Keratinocyte (primary cell): ENCODE measurements around the gene CDX1. TPM values are rescaled to one million over a fixed set of nuclear protein-coding genes. Genes with fewer than 3 reads are reported as not detected.

Experiments used
- DNase-seq: peaks from one replicate; pipeline ENCODE4 v3.0.0-alpha.2; 2011; ENCODE audit warnings: low read depth, missing footprints, low spot score
- FAIRE-seq: peaks from 2 replicates; lab custom pipeline; 2011; peaks lifted over from hg19 to GRCh38; lab: Jason Lieb, UNC
- H2AFZ ChIP-seq: 2 replicates; pipeline ENCODE4 v1.6.0; 2012; ENCODE audit warnings: low read length, control low read depth, inconsistent platforms; ENCODE audit not compliant: control insufficient read depth
- H3K27ac ChIP-seq: 2 replicates; pipeline ENCODE4 v1.5.1; 2011; ENCODE audit warnings: low read length; ENCODE audit not compliant: control insufficient read depth, insufficient read depth
- H3K27me3 ChIP-seq: 3 replicates; pipeline ENCODE4 v1.6.0; 2011; ENCODE audit warnings: low read length; ENCODE audit not compliant: control insufficient read depth, insufficient read depth; ENCODE audit errors: extremely low read depth
- H3K36me3 ChIP-seq, 2 experiments: 2 replicates in 1 of 2; 3 replicates in 1 of 2; pipeline ENCODE4 v1.5.1; 2011; ENCODE audit warnings: low read length in 2 of 2, mild to moderate bottlenecking in 1 of 2; ENCODE audit not compliant: control insufficient read depth in 2 of 2, insufficient read depth in 2 of 2; ENCODE audit errors: extremely low read depth in 1 of 2
- H3K4me1 ChIP-seq: 3 replicates; pipeline ENCODE4 v1.5.1; 2011; ENCODE audit warnings: low read length; ENCODE audit not compliant: control insufficient read depth, insufficient read depth; ENCODE audit errors: extremely low read depth
- H3K4me2 ChIP-seq: 3 replicates; pipeline ENCODE4 v1.6.0; 2011; ENCODE audit warnings: low read depth, low read length; ENCODE audit not compliant: control insufficient read depth, insufficient read depth; ENCODE audit errors: extremely low read depth
- H3K4me3 ChIP-seq, 3 experiments: fragments of 200-600 bp in 1 of 3; sonication (generic) in 1 of 3; 2 replicates in 2 of 3; 3 replicates in 1 of 3; pipeline ENCODE4 v1.5.1; 2011 to 2016; ENCODE audit warnings: low read length in 3 of 3, mild to moderate bottlenecking in 3 of 3, control low read depth in 2 of 3, inconsistent platforms in 1 of 3, low read depth in 1 of 3, mixed read lengths in 1 of 3, mixed run types in 1 of 3, moderate library complexity in 1 of 3; ENCODE audit not compliant: control insufficient read depth in 2 of 3, insufficient read depth in 2 of 3; ENCODE audit errors: extremely low read depth in 1 of 3
- H3K79me2 ChIP-seq: 2 replicates; pipeline ENCODE4 v1.6.0; 2012; ENCODE audit warnings: low read length; ENCODE audit not compliant: control insufficient read depth, insufficient read depth
- H3K9ac ChIP-seq: 3 replicates; pipeline ENCODE4 v1.6.0; 2011; ENCODE audit warnings: low read length; ENCODE audit not compliant: control insufficient read depth, insufficient read depth; ENCODE audit errors: extremely low read depth
- H3K9me1 ChIP-seq: 3 replicates; pipeline ENCODE4 v1.6.0; 2011; ENCODE audit warnings: low read length; ENCODE audit not compliant: control insufficient read depth, insufficient read depth; ENCODE audit errors: extremely low read depth
- H3K9me3 ChIP-seq: 2 replicates; pipeline ENCODE4 v1.5.1; 2012; ENCODE audit warnings: low read depth, low read length; ENCODE audit not compliant: control insufficient read depth
- H4K20me1 ChIP-seq: 3 replicates; pipeline ENCODE4 v1.6.0; 2011; ENCODE audit warnings: low read length; ENCODE audit not compliant: control insufficient read depth, insufficient read depth; ENCODE audit errors: extremely low read depth
- CTCF ChIP-seq, 3 experiments: IDR thresholded peaks in 1 of 3; conservative IDR thresholded peaks in 1 of 3; optimal IDR thresholded peaks in 1 of 3; 2 replicates in 2 of 3; 3 replicates in 1 of 3; pipeline versions ENCODE3 to v1.5.1; 2011; ENCODE audit warnings: low read length in 3 of 3, mild to moderate bottlenecking in 3 of 3, moderate library complexity in 2 of 3, control low read depth in 1 of 3, inconsistent platforms in 1 of 3; ENCODE audit not compliant: insufficient read depth in 2 of 3; ENCODE audit errors: extremely low read depth in 1 of 3
- EZH2 ChIP-seq: IDR thresholded peaks from one replicate; pipeline ENCODE4 v1.6.1; 2012; ENCODE audit warnings: inconsistent platforms, mild to moderate bottlenecking, low read length, moderate library complexity
- dilution Hi-C: fragments of 300-500 bp; cut with MboI; formaldehyde crosslinking; loops from one replicate; pipeline ENCODE4 v1.7.0; 2020; ENCODE audit warnings: low sequenced_read_pairs; ENCODE audit not compliant: extremely low pct_ligation_motif_present
- polyA plus RNA-seq, 5 experiments: library from polyadenylated mRNA; depleted of rRNA in 3 of 5; stranded (reverse) in 3 of 5; stranded (forward) in 1 of 5; unstranded in 1 of 5; fragments of >200 nt; gene quantifications; 1 replicate in 1 of 5; 2 replicates in 3 of 5; 3 replicates in 1 of 5; pipeline versions ENCODE4 v1.2.1 to v1.2.3, GENCODE V29; 2011 to 2012; ENCODE audit warnings: missing spikeins in 2 of 5, low read depth in 1 of 5, low replicate concordance in 1 of 5

The CDX1 gene
- polyA plus RNA-seq, 1 donor (not counting 4 experiments of a cell fraction or from before 2014, with no cell fraction given), result not detected

DNA sequence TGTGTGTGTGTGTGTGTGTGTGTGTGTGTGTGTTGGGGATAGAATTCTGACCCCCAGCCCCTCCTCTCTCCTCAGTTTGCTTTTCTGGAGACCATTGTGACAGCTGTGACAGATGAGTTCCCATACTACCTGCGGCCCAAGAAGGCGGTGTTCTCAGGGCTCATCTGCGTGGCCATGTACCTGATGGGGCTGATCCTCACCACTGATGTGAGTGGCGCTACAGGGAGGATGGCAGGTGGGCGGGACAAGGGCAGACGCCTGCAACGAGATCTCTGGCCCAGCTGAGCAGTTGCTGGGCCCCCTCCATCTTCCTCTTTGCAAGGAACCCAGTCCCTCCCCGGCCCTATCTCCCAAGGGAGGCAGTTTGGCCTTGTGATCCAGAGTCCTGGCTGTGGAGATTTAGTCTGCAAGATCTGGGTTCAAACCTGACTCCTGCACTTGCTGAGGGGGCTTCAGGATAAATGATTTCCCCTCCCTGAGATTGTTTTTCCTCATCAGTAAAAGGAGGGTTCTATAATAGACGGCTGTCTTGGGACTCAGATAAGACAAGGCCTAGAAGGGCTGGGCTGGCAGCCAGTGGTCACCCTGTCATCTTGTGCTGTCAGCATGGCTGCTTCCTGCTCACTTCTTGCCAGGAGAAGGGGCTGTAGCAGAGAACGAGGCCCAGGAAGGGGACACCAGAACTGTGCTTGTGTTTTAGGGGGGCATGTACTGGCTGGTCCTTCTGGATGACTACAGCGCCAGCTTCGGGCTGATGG is 37.4 kb downstream of the CDX1 start:
- Histone ChIP-seq H3K27me3 (peaks cover 9% of the 10 kb centered on the region), H3K4me2 (no peak overlapping the region), H3K4me3 (no peak overlapping the region), H3K79me2 (no peaks in the 10 kb centered on the region), H2AFZ (no peak overlapping the region), H4K20me1 (no peaks in the 10 kb centered on the region), H3K36me3 (no peaks in the 10 kb centered on the region), H3K27ac (no peak overlapping the region), H3K9me1 (no peaks in the 10 kb centered on the region), H3K9ac (no peak overlapping the region), H3K4me1 (peaks cover 9% of the 10 kb centered on the region), H3K9me3 (no peaks in the 10 kb centered on the region)
- DNase-seq, result no peak
- no peak for TF ChIP-seq EZH2
- no peak for TF ChIP-seq CTCF (optimal IDR thresholded peaks at IDR 0.05 in 1 of 3, IDR thresholded peaks at IDR 0.05 in 1 of 3, conservative IDR thresholded peaks at IDR 0.05 in 1 of 3; ENCODE audit: extremely low read depth in 1 of 3, insufficient read depth in 2 of 3, low read length in 3 of 3)
- FAIRE-seq, result no peak
- dilution Hi-C loops, result no loop called here

GRCh38 chr5:150204590-150204960 is 38.0 kb downstream of the CDX1 start:
- H3K36me3 ChIP-seq, result no peaks in the 10 kb centered on the region
- no peaks in the 10 kb centered on the region for H4K20me1 ChIP-seq
- peaks cover 15% of the 10 kb centered on the region for H3K4me1 ChIP-seq
- dilution Hi-C loops, result no loop called here
- peaks cover 5% of the 10 kb centered on the region for H3K27me3 ChIP-seq
- no peak overlapping the region for H3K27ac ChIP-seq
- H3K4me2 ChIP-seq, result no peak overlapping the region
- H3K79me2 ChIP-seq, result no peaks in the 10 kb centered on the region
- H3K4me3 ChIP-seq, result no peak overlapping the region
- DNase-seq, result no peak
- no peak overlapping the region for H2AFZ ChIP-seq
- no peaks in the 10 kb centered on the region for H3K9me3 ChIP-seq
- H3K9ac ChIP-seq, result no peak overlapping the region
- no peak for TF ChIP-seq EZH2
- no peak for TF ChIP-seq CTCF (optimal IDR thresholded peaks at IDR 0.05 in 1 of 3, IDR thresholded peaks at IDR 0.05 in 1 of 3, conservative IDR thresholded peaks at IDR 0.05 in 1 of 3; ENCODE audit: extremely low read depth in 1 of 3, insufficient read depth in 2 of 3, low read length in 3 of 3)
- no peaks in the 10 kb centered on the region for H3K9me1 ChIP-seq
- no peak for FAIRE-seq
